Activated T-cell treated with anti-CD3 and anti-CD28 coated beads, Interleukin-2, amount 50 U/mL, for 48 hours (primary cell): ENCODE measurements around the gene LINC01488.

Experiments used
- DNase-seq, 2 experiments: peaks; one replicate each; pipeline ENCODE4 v3.0.0-alpha.2; 2020

LINC01488 gene

GRCh38 chr11:69465236-69466000 is 16.0 kb upstream of the LINC01488 start:
- DNase-seq = no peak

GRCh38 chr11:69466039-69466438 is 15.4 kb upstream of the LINC01488 start:
- no peak for DNase-seq

GRCh38 chr11:69467196-69467595 is 14.3 kb upstream of the LINC01488 start:
- DNase-seq = no peak

GRCh38 chr11:69467646-69468045 is 13.8 kb upstream of the LINC01488 start:
- no peak for DNase-seq

GRCh38 chr11:69468221-69468620 is 13.2 kb upstream of the LINC01488 start:
- no peak for DNase-seq

- no peak for DNase-seq
These were observed 12.3 kb upstream of the LINC01488 start for GRCh38 chr11:69468911-69469885.

GRCh38 chr11:69470301-69470700 is 11.2 kb upstream of the LINC01488 start:
- DNase-seq = no peak

GRCh38 chr11:69470793-69471728 is 10.4 kb upstream of the LINC01488 start:
- no peak for DNase-seq

GRCh38 chr11:69471729-69472540 is 9.5 kb upstream of the LINC01488 start:
- no peak for DNase-seq

- DNase-seq = no peak
These were observed 8.8 kb upstream of the LINC01488 start for GRCh38 chr11:69472541-69473275.

GRCh38 chr11:69473276-69473845 is 8.1 kb upstream of the LINC01488 start:
- DNase-seq = no peak

GRCh38 chr11:69474736-69475135 is 6.7 kb upstream of the LINC01488 start:
- no peak for DNase-seq

GRCh38 chr11:69475141-69475865 is 6.2 kb upstream of the LINC01488 start:
- no peak for DNase-seq

- DNase-seq = no peak
These were observed 5.5 kb upstream of the LINC01488 start for GRCh38 chr11:69475866-69476471.

- DNase-seq = no peak
These were observed 4.9 kb upstream of the LINC01488 start for GRCh38 chr11:69476509-69476961.

- no peak for DNase-seq
These were observed 4.4 kb upstream of the LINC01488 start for GRCh38 chr11:69477086-69477485.

GRCh38 chr11:69479591-69480271 is 1.7 kb upstream of the LINC01488 start:
- DNase-seq = no peak

GRCh38 chr11:69480547-69481392 is 693 bp upstream of the LINC01488 start:
- DNase-seq = no peak
